Psoas muscle (tissue), 8 donors: ENCODE measurements around the gene TXN2. TPM values are rescaled to one million over a fixed set of nuclear protein-coding genes. Genes with fewer than 3 reads are reported as not detected.

Source experiments
- ATAC-seq, 4 donors: fragments of 200-7000 bp; cut with Tn5 transposase; one replicate each; pipeline ENCODE4 v1.9.1; 2020; ENCODE audit warnings: moderate library complexity in 3 of 4, mild to moderate bottlenecking in 2 of 4
- DNase-seq, 2 donors: peaks; one replicate each; pipeline ENCODE4 v3.0.0-alpha.2; 2020
- H3K27ac ChIP-seq: fragments of 200-600 bp; one replicate; pipeline ENCODE4 v1.8.0; 2022
- H3K27me3 ChIP-seq, 3 donors: fragments of 200-600 bp in 1 of 3; one replicate each; pipeline versions ENCODE4 v1.6.1 to v1.8.0; 2013 to 2022; ENCODE audit warnings: low read length in 2 of 3, mild to moderate bottlenecking in 2 of 3, moderate library complexity in 1 of 3; ENCODE audit not compliant: insufficient read depth in 3 of 3
- H3K36me3 ChIP-seq, 2 donors: fragments of 200-600 bp in 1 of 2; one replicate each; pipeline versions ENCODE4 v1.6.1 to v1.8.0; 2013 to 2022; ENCODE audit warnings: low read depth in 1 of 2, mild to moderate bottlenecking in 1 of 2, moderate library complexity in 1 of 2; ENCODE audit not compliant: insufficient read depth in 1 of 2
- H3K4me1 ChIP-seq: fragments of 200-600 bp; one replicate; pipeline ENCODE4 v1.8.0; 2022
- H3K4me3 ChIP-seq: fragments of 200-600 bp; one replicate; pipeline ENCODE4 v1.8.0; 2022; ENCODE audit warnings: mild to moderate bottlenecking
- H3K9me3 ChIP-seq: fragments of 200-600 bp; one replicate; pipeline ENCODE4 v1.8.0; 2022
- CTCF ChIP-seq: fragments of 200-600 bp; IDR thresholded peaks from one replicate; pipeline ENCODE4 v1.8.0; 2022; ENCODE audit warnings: antibody characterized with exemption
- WGBS, 3 donors: extraction: QIAGEN DNeasy Blood & Tissue Kit; methylation state at CpG; one replicate each; pipeline versions ENCODE4 v1.1.6 to v1.1.7; 2013; 5-methylcytosine and 5-hydroxymethylcytosine counted together
- intact Hi-C, 2 donors: fragments of 100-400 bp; cut with DNase I; formaldehyde crosslinking; loops; one replicate each; pipeline versions ENCODE4 v1.11.0 to v1.14.2; 2022
- long read RNA-seq, 2 donors: library from polyadenylated mRNA; unstranded; transcript quantifications; one replicate each; pipeline ENCODE4 v2.0.0, GENCODE V29; 2021
- polyA plus RNA-seq, 3 donors: library from polyadenylated mRNA; stranded (reverse); fragments of 200-250 nt; gene quantifications; one replicate each; pipeline ENCODE4 v1.2.3, GENCODE V29; 2013
- total RNA-seq, 4 donors: library from RNA; stranded (reverse); fragmentation: NEBNext Ultra II Directional in 2 of 4; extraction: Animal tissue kit (Norgen Biotek cat#: 25700) in 2 of 4; gene quantifications; one replicate each; pipeline versions ENCODE4 v1.2.1 to v1.2.4, GENCODE V29; 2021 to 2023
- donor health status: healthy with polysubstance abuse.
- donor health status: DM: no; HTN: no; CAD: no; lungs with moderate emphysema.
- donor health status: Bipolar disorder and iron deficiency.
- donor health status: healthy.
- donor health status: DM: yes; HTN: yes; CAD: no.
- donor health status: DM: no; HTN: no; CAD: no.
- donor health status: DM: no; HTN: no; CAD: no.
- donor health status: DM: yes; HTN: yes; CAD: no.

The TXN2 gene
- 100 to 1,000 TPM in 3 of 4 donors, 10 to 100 TPM in 1; 83.9 to 146 (median 112) TPM for total RNA-seq
- polyA plus RNA-seq, result 100 to 1,000 TPM; 109 to 155 (median 115) TPM
- long read RNA-seq, donor 1, transcript TXN2-201 (4 exons, 1,736 nt), result major isoform, 82 of 103 reads
- long read RNA-seq, donor 1, partial matches to known transcripts, result 18 of 103 reads
- long read RNA-seq, donor 1, other reads (novel, unspliced or antisense), result 3 of 103 reads
- long read RNA-seq, donor 2, transcript TXN2-201 (4 exons, 1,736 nt), result major isoform, 195 of 276 reads
- long read RNA-seq, donor 2, partial matches to known transcripts, result 66 of 276 reads
- long read RNA-seq, donor 2, other reads (novel, unspliced or antisense), result 11 of 276 reads

- Histone ChIP-seq H3K36me3 (peaks cover 0 to 41% of the 10 kb centered on the region in 2 donors), H3K9me3 (no peaks in the 10 kb centered on the region), H3K27ac (peak within 1 kb of the TSS; percentile 97), H3K27me3 (no peaks in the 10 kb centered on the region), H3K4me1 (peaks cover 15% of the 10 kb centered on the region), H3K4me3 (peak within 1 kb of the TSS; percentile 92)
- DNase-seq (peak; percentile 98 to 99), ATAC-seq (peak; percentile 93 to 95 (median 94))
- 1% methylated on average over 59 to 62 of the region's 62 CpGs for WGBS, 3 donors
- intact Hi-C loops, result loop anchor here (2.0 to 10.0 kb wide), 2 partner anchors 47 to 287 kb away; partner anchors contain the start of gene EIF3D (in 1 of the 2)
- no peak for TF ChIP-seq CTCF
Measured at GRCh38 chr22:36481393-36482168, at the start of gene TXN2. TXN2 (minus strand) TSS chr22:36481640; CDS start chr22:36480837, 803 bp downstream.

GRCh38 chr22:36528795-36529751 lies 47.6 kb upstream of the TXN2 start, which contains the start of gene EIF3D:
EIF3D (minus strand) TSS chr22:36529166; CDS start chr22:36526121, 3,045 bp downstream.
- 0 to 1% (median 0%) methylated on average over 80 to 82 of the region's 82 CpGs for WGBS, 3 donors

GRCh38 chr22:36528341-36528740 lies 46.9 kb upstream of the TXN2 start:
- TF ChIP-seq CTCF, result no peak
- ATAC-seq, result peak in 3 of 4 donors; percentile 11 to 30 (median 23)
- Histone ChIP-seq H3K36me3 (peaks cover 22 to 43% of the 10 kb centered on the region in 2 donors), H3K27me3 (no peaks in the 10 kb centered on the region), H3K9me3 (no peaks in the 10 kb centered on the region), H3K4me1 (peaks cover 17% of the 10 kb centered on the region), H3K27ac (peak overlapping the region; percentile 95), H3K4me3 (peak overlapping the region; percentile 96)
- no peak for DNase-seq
- 1 to 2% (median 2%) methylated on average over 8 of the region's 8 CpGs for WGBS, 3 donors
- intact Hi-C loops, result loop anchor here in 1 of 2 donors (2.0 kb wide), 1 partner anchor 46 kb away; no protein-coding TSS in a partner anchor

More at GRCh38 chr22:36528795-36529751, 47.6 kb upstream of the TXN2 start, which contains the start of gene EIF3D:
- H3K27me3 ChIP-seq, result no peaks in the 10 kb centered on the region
- H3K4me1 ChIP-seq, result peaks cover 17% of the 10 kb centered on the region
- intact Hi-C loops, result loop anchor here in 1 of 2 donors (2.0 kb wide), 1 partner anchor 46 kb away; no protein-coding TSS in a partner anchor
- H3K4me3 ChIP-seq, result peak within 1 kb of the TSS; percentile 96
- H3K27ac ChIP-seq, result peak within 1 kb of the TSS; percentile 95
- H3K9me3 ChIP-seq, result no peaks in the 10 kb centered on the region
- peak; percentile 93 to 94 (median 94) for ATAC-seq
- peak; percentile 98 to 99 for DNase-seq
- H3K36me3 ChIP-seq, result peaks cover 14 to 36% of the 10 kb centered on the region in 2 donors
- TF ChIP-seq CTCF, result no peak

- Histone ChIP-seq H3K4me1 (peaks cover 8% of the 10 kb centered on the region), H3K27me3 (no peaks in the 10 kb centered on the region), H3K36me3 (peaks cover 47 to 100% of the 10 kb centered on the region in 2 donors), H3K4me3 (no peak overlapping the region), H3K9me3 (no peaks in the 10 kb centered on the region), H3K27ac (no peak overlapping the region)
- WGBS, 3 donors, result 91 to 92% (median 92%) methylated on average over 6 of the region's 6 CpGs
- intact Hi-C loops, result no loop called here
- DNase-seq, result no peak
- no peak for TF ChIP-seq CTCF
- no peak for ATAC-seq
Measured at GRCh38 chr22:36522662-36523061, 41.2 kb upstream of the TXN2 start.
